Caco-2 (cell line): ENCODE results near the gene TMTC2. TPM values are rescaled to one million over a fixed set of nuclear protein-coding genes. Genes with fewer than 3 reads are reported as not detected.

Experiments used
- BruUV-seq: library from RNA; stranded (reverse); fragments of 400-500 nt; replicated peaks from 2 replicates; lab custom pipeline; 2021; lab: Mats Ljungman, UMichigan
- CTCF ChIA-PET: fragments of 300-600 bp; sonication (Branson Sonifier 250); formaldehyde crosslinking; loops from one replicate; lab custom pipeline; 2022; ENCODE audit warnings: antibody characterized with exemption; lab: Charles Lee
- POLR2A ChIA-PET: fragments of 300-600 bp; sonication (Branson Sonifier 250); formaldehyde crosslinking; loops from one replicate; lab custom pipeline; 2022; ENCODE audit warnings: antibody characterized with exemption; lab: Charles Lee
- DNase-seq, 2 experiments: peaks; one replicate each; pipeline versions ENCODE4 v3.0.0 to v3.0.0-alpha.2; 2020 to 2022
- H3K27me3 ChIP-seq: replicated peaks from 2 replicates; pipeline ENCODE4 v1.6.0; 2011; ENCODE audit warnings: low read length; ENCODE audit not compliant: control insufficient read depth, insufficient read depth
- H3K36me3 ChIP-seq: 2 replicates; pipeline ENCODE4 v1.5.1; 2011; ENCODE audit warnings: low read length; ENCODE audit not compliant: control insufficient read depth, insufficient read depth
- H3K4me1 ChIP-seq: fragments of 250-450 bp; sonication (Bioruptor Pico); 2 replicates; pipeline ENCODE4 v1.5.1; 2020; ENCODE audit warnings: mild to moderate bottlenecking
- H3K4me3 ChIP-seq: 2 replicates; pipeline ENCODE4 v1.5.1; 2011; ENCODE audit warnings: low read depth, mild to moderate bottlenecking, control low read depth, low read length
- H3K9me3 ChIP-seq: fragments of 250-450 bp; sonication (Bioruptor Pico); 2 replicates; pipeline ENCODE4 v1.5.1; 2020; ENCODE audit warnings: mild to moderate bottlenecking, moderate library complexity
- H3K27ac Mint-ChIP-seq: one replicate; pipeline ENCODE4 v1.8.0; 2022; ENCODE audit warnings: mixed read lengths; ENCODE audit not compliant: unreplicated experiment
- H3K27me3 Mint-ChIP-seq: one replicate; pipeline ENCODE4 v1.8.0; 2022; ENCODE audit warnings: mixed read lengths; ENCODE audit not compliant: insufficient read depth, unreplicated experiment
- H3K36me3 Mint-ChIP-seq: one replicate; pipeline ENCODE4 v1.8.0; 2022; ENCODE audit warnings: mild to moderate bottlenecking, mixed read lengths; ENCODE audit not compliant: insufficient read depth, unreplicated experiment
- H3K4me1 Mint-ChIP-seq: one replicate; pipeline ENCODE4 v1.8.0; 2022; ENCODE audit warnings: low read depth, mixed read lengths; ENCODE audit not compliant: unreplicated experiment
- H3K4me3 Mint-ChIP-seq: one replicate; pipeline ENCODE4 v1.8.0; 2022; ENCODE audit warnings: mild to moderate bottlenecking, moderate library complexity, mixed read lengths; ENCODE audit not compliant: unreplicated experiment
- H3K9me3 Mint-ChIP-seq: one replicate; pipeline ENCODE4 v1.8.0; 2022; ENCODE audit warnings: mixed read lengths; ENCODE audit not compliant: unreplicated experiment
- CTCF ChIP-seq, 2 experiments: fragments of 200-600 bp in 1 of 2; IDR thresholded peaks; 1 replicate in 1 of 2; 2 replicates in 1 of 2; pipeline versions ENCODE4 v1.5.1 to v1.8.0; 2011 to 2022; ENCODE audit warnings: antibody characterized with exemption in 1 of 2, control low read depth in 1 of 2, inconsistent platforms in 1 of 2, low read depth in 1 of 2, low read length in 1 of 2, mild to moderate bottlenecking in 1 of 2, moderate library complexity in 1 of 2; ENCODE audit not compliant: insufficient read depth in 1 of 2, severe bottlenecking in 1 of 2, unreplicated experiment in 1 of 2
- intact Hi-C: fragments of 100-400 bp; cut with micrococcal nuclease; formaldehyde crosslinking; loops from one replicate; pipeline ENCODE4 v1.10.0; 2022; ENCODE audit not compliant: unreplicated experiment
- total RNA-seq: library from RNA; stranded (reverse); gene quantifications from 2 replicates; pipeline ENCODE4 v1.2.3, GENCODE V29; 2022

TMTC2 gene
- total RNA-seq, 1 experiment from 2014 or later: 2.2 TPM

DNA sequence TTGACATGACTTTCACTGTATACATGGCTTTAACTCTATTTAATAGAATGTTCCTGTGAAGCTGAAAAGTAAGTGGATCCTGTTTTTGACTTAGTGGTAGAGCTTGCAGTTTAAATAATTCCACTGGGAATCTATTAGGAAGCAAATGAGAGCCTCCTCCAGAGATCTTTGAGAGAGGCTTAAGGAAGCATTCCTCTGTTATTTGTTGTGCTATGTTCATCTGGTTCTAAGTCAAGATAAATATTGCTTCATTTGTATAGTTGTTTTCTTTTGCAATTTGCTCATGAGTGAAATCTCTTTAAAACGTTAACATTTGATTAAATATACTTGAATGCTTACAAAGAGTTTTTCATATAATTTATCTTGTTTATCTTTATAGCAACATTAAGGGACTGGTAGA is 70.4 kb downstream of the TMTC2 start:
- no peaks in the 10 kb centered on the region for H3K36me3 ChIP-seq
- ChIA-PET CTCF (no interaction called here), POLR2A (no interaction called here)
- intact Hi-C loops: loop anchor here (5.0 kb wide), 1 partner anchor 70 kb away; the partner anchor contains the start of gene TMTC2
- H3K9me3 Mint-ChIP-seq: no peaks in the 10 kb centered on the region
- no TSS peak for BruUV-seq
- no peak for TF ChIP-seq CTCF (IDR thresholded peaks at IDR 0.05; ENCODE audit: insufficient read depth in 1 of 2, low read depth in 1 of 2, low read length in 1 of 2, severe bottlenecking in 1 of 2, unreplicated experiment in 1 of 2)
- H3K4me1 Mint-ChIP-seq: no peaks in the 10 kb centered on the region
- no peaks in the 10 kb centered on the region for H3K4me1 ChIP-seq
- H3K9me3 ChIP-seq: no peaks in the 10 kb centered on the region
- H3K27ac Mint-ChIP-seq: no peak overlapping the region
- DNase-seq: no peak
- H3K36me3 Mint-ChIP-seq: peaks cover 5% of the 10 kb centered on the region
- no peak overlapping the region for H3K4me3 ChIP-seq
- H3K27me3 ChIP-seq: no peaks in the 10 kb centered on the region
- H3K27me3 Mint-ChIP-seq: no peaks in the 10 kb centered on the region
- H3K4me3 Mint-ChIP-seq: no peak overlapping the region

- H3K4me3 Mint-ChIP-seq: no peak overlapping the region
- no peak overlapping the region for H3K27ac Mint-ChIP-seq
Observed at GRCh38 chr12:82757656-82758055, 71.0 kb downstream of the TMTC2 start.

GRCh38 chr12:82758749-82759330 is 72.1 kb downstream of the TMTC2 start:
- Mint-ChIP-seq H3K4me1 (no peaks in the 10 kb centered on the region), H3K36me3 (peaks cover 7% of the 10 kb centered on the region), H3K9me3 (no peaks in the 10 kb centered on the region), H3K4me3 (no peak overlapping the region), H3K27ac (no peak overlapping the region), H3K27me3 (no peaks in the 10 kb centered on the region)
- no TSS peak for BruUV-seq
- Histone ChIP-seq H3K27me3 (no peaks in the 10 kb centered on the region), H3K36me3 (no peaks in the 10 kb centered on the region), H3K4me3 (no peak overlapping the region), H3K4me1 (no peaks in the 10 kb centered on the region), H3K9me3 (no peaks in the 10 kb centered on the region)
- TF ChIP-seq CTCF (IDR thresholded peaks at IDR 0.05; ENCODE audit: insufficient read depth in 1 of 2, low read depth in 1 of 2, low read length in 1 of 2, severe bottlenecking in 1 of 2, unreplicated experiment in 1 of 2): no peak
- ChIA-PET CTCF (interaction anchor here (0.6 kb wide), 1 partner anchor 130 kb away, joined by 3 read pairs; no protein-coding TSS in a partner anchor), POLR2A (no interaction called here)
- DNase-seq: no peak
- intact Hi-C loops: loop anchor here (5.0 kb wide), 1 partner anchor 72 kb away; the partner anchor contains the start of gene TMTC2

More at GRCh38 chr12:82757656-82758055, 71.0 kb downstream of the TMTC2 start:
- POLR2A ChIA-PET: no interaction called here
- Mint-ChIP-seq H3K36me3 (peaks cover 7% of the 10 kb centered on the region), H3K9me3 (no peaks in the 10 kb centered on the region), H3K27me3 (no peaks in the 10 kb centered on the region), H3K4me1 (no peaks in the 10 kb centered on the region)
- no peaks in the 10 kb centered on the region for H3K9me3 ChIP-seq
- no peak for TF ChIP-seq CTCF (IDR thresholded peaks at IDR 0.05; ENCODE audit: insufficient read depth in 1 of 2, low read depth in 1 of 2, low read length in 1 of 2, severe bottlenecking in 1 of 2, unreplicated experiment in 1 of 2)
- no peaks in the 10 kb centered on the region for H3K4me1 ChIP-seq
- intact Hi-C loops: loop anchor here (5.0 kb wide), 1 partner anchor 70 kb away; the partner anchor contains the start of gene TMTC2
- DNase-seq: no peak
- H3K36me3 ChIP-seq: no peaks in the 10 kb centered on the region
- CTCF ChIA-PET: no interaction called here
- BruUV-seq: no TSS peak
- H3K4me3 ChIP-seq: no peak overlapping the region
- no peaks in the 10 kb centered on the region for H3K27me3 ChIP-seq
